ENCODE results near the gene PSORS1C2. TPM values are rescaled to one million over a fixed set of nuclear protein-coding genes. Genes with fewer than 3 reads are reported as not detected.
"Not testable (repeated sequence)": the region's sequence is repeated elsewhere in the genome, so short reads cannot be mapped to it uniquely, and the experiment has no call there.

PSORS1C2 gene
- total RNA-seq, 1 donor from 2014 or later: not detected

DNA sequence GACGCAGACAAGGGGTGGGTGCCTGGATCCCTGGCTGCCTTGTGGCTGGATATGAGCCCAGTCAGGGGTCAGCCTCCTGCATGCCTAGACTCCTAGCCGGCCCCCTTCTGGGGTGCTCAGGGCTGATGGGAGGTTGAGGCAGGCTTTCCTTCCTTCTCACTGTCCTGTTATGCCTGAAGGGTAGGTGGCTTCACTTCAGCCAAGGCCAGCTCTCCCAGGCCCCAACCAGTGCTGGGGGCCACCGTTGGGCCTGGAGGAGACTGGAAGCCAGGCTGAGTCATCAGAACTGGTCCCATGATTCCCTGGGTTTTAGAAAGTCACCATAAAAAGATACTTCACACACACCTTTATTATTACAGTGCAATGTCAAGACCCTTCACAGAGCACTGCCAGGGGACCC lies 34.5 kb upstream of the PSORS1C2 start:
- DNase-seq: no peak
- no peak overlapping the region for H3K27ac ChIP-seq (replicated peaks)
- intact Hi-C loops (cut with micrococcal nuclease): no loop called here

GRCh38 chr6:31172973-31173384 lies 34.1 kb upstream of the PSORS1C2 start:
- Histone ChIP-seq H3K27ac (replicated peaks) (no peak overlapping the region), H3K36me3 (peaks cover 6% of the 10 kb centered on the region), H3K27me3 (ENCODE audit: low read depth) (no peaks in the 10 kb centered on the region), H3K4me1 (peaks cover 16% of the 10 kb centered on the region), H3K9me3 (replicated peaks) (no peaks in the 10 kb centered on the region), H3K4me3 (no peak overlapping the region)
- DNase-seq: no peak
- intact Hi-C loops (cut with micrococcal nuclease): no loop called here
- TF ChIP-seq CTCF (IDR thresholded peaks at IDR 0.05; ENCODE audit: borderline replicate concordance): no peak

More for the DNA sequence above, 34.5 kb upstream of the PSORS1C2 start:
- Histone ChIP-seq H3K4me1 (peaks cover 20% of the 10 kb centered on the region), H3K36me3 (peaks cover 6% of the 10 kb centered on the region), H3K27me3 (ENCODE audit: low read depth) (no peaks in the 10 kb centered on the region), H3K9me3 (replicated peaks) (no peaks in the 10 kb centered on the region), H3K4me3 (no peak overlapping the region)
- no peak for TF ChIP-seq CTCF (IDR thresholded peaks at IDR 0.05; ENCODE audit: borderline replicate concordance)

GRCh38 chr6:31171931-31172905 lies 33.4 kb upstream of the PSORS1C2 start:
- no peak for DNase-seq
- Histone ChIP-seq H3K36me3 (peaks cover 6% of the 10 kb centered on the region), H3K9me3 (replicated peaks) (no peaks in the 10 kb centered on the region), H3K4me1 (peaks cover 16% of the 10 kb centered on the region), H3K27ac (replicated peaks) (no peak overlapping the region), H3K27me3 (ENCODE audit: low read depth) (no peaks in the 10 kb centered on the region), H3K4me3 (no peak overlapping the region)
- no peak for TF ChIP-seq CTCF (IDR thresholded peaks at IDR 0.05; ENCODE audit: borderline replicate concordance)
- intact Hi-C loops (cut with micrococcal nuclease): no loop called here

DNA sequence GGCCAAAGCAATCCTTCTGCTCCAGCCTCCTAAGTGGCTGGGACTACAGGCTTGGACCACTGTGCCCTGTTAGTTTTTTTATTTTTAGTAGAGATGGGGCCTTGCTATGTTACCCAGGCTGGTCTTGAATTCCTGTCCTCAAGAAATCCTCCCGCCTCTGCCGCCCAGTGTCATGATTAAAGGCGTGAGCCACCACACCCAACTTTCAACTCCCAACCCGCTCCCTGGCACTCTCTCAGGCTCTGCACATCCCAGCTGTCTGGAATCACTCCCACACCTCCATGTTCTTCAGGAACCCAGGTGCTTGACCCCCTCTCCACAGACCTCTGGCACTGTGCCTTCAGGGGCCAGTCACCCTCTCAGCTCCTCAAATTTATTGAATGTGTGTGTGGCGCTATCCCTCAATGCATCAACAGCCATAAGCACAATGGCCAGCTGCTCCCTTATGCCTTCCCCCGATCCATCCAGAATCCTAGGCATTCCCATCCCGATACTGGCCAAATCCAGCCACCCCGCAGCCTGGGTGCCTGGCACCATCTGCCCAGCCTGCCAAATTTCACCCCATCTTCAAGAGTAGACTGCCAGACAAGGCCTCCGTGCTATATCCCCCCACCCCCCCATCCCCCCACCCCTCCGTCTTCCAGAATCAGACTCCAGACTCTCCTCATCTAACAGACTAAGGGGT lies 32.3 kb upstream of the PSORS1C2 start:
- no peaks in the 10 kb centered on the region for H3K27me3 ChIP-seq (ENCODE audit: low read depth)
- peaks cover 14% of the 10 kb centered on the region for H3K4me1 ChIP-seq
- DNase-seq: no peak
- no peaks in the 10 kb centered on the region for H3K9me3 ChIP-seq (replicated peaks)
- intact Hi-C loops (cut with micrococcal nuclease): no loop called here
- TF ChIP-seq CTCF (IDR thresholded peaks at IDR 0.05; ENCODE audit: borderline replicate concordance): no peak
- no peak overlapping the region for H3K4me3 ChIP-seq
- peaks cover 6% of the 10 kb centered on the region for H3K36me3 ChIP-seq
- H3K27ac ChIP-seq (replicated peaks): no peak overlapping the region

DNA sequence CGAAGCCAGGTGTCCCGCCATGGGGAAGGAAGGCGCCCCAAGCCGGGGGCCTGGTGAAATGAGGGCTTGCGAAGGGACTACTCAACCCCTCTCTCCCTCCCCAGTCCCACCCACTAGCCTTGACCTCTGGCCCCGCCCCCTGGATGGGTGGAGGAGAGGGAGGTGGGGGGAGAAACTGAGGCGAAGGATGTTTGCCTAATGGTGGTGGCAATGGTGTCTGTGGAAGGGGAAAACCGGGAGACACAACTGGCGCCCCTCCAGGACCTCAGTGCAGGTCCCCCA lies 31.7 kb upstream of the PSORS1C2 start, which contains the start of gene POU5F1:
Gene POU5F1 (minus strand): TSS at position 83 of the 282 bp plus-strand sequence. CDS start 62 bp downstream, at position 21.
- Histone ChIP-seq H3K36me3 (peaks cover 6% of the 10 kb centered on the region), H3K4me1 (peaks cover 8% of the 10 kb centered on the region), H3K4me3 (no peak within 1 kb of the TSS), H3K9me3 (replicated peaks) (no peaks in the 10 kb centered on the region), H3K27ac (replicated peaks) (no peak within 1 kb of the TSS), H3K27me3 (ENCODE audit: low read depth) (no peaks in the 10 kb centered on the region)
- no peak for TF ChIP-seq CTCF (IDR thresholded peaks at IDR 0.05; ENCODE audit: borderline replicate concordance)
- no peak for DNase-seq
- intact Hi-C loops (cut with micrococcal nuclease): no loop called here

DNA sequence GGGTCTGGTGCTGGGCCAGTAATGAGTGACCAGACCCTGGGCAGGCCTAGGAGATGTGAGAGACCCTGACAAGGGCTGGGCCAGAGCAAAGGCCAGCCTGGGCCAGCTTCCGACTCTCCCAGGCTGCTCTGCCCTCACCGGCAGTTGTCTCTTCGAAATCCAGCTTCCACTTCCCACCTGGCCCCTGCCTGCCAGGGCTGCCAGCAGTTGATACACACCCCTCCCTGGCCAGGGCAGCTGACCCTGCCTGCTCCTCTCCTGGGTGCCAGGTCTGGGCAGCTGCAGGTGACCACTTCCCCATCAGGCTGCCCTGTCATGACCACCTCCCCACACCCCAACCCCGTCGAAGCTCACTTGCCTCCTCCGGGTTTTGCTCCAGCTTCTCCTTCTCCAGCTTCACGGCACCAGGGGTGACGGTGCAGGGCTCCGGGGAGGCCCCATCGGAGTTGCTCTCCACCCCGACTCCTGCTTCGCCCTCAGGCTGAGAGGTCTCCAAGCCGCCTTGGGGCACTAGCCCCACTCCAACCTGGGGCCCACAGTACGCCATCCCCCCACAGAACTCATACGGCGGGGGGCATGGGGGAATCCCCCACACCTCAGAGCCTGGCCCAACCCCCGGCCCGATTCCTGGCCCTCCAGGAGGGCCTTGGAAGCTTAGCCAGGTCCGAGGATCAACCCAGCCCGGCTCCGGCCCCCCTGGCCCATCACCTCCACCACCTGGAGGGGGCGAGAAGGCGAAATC lies 31.2 kb upstream of the PSORS1C2 start:
- H3K4me3 ChIP-seq; H3K27ac ChIP-seq (replicated peaks); intact Hi-C loops (cut with micrococcal nuclease); DNase-seq; H3K4me1 ChIP-seq; H3K9me3 ChIP-seq (replicated peaks); H3K36me3 ChIP-seq; H3K27me3 ChIP-seq (ENCODE audit: low read depth): not testable (repeated sequence)
